Spleen (tissue), 11 donors: ENCODE measurements around the gene MYEOV. TPM values are rescaled to one million over a fixed set of nuclear protein-coding genes. Genes with fewer than 3 reads are reported as not detected.
A peak's percentile ranks its signal among the peaks of the same experiment; 100 is the strongest.

ENCODE experiments used
- DNase-seq: peaks from one replicate; pipeline ENCODE4 v3.0.0-alpha.2; 2020
- H3K27ac ChIP-seq, 8 donors: fragments of 200-600 bp; sonication (generic) in 7 of 8; 1 replicate in 4 of 8; 2 replicates in 4 of 8; pipeline versions ENCODE4 v1.5.0 to v1.8.0; 2016 to 2021; ENCODE audit warnings: inconsistent platforms in 4 of 8, mild to moderate bottlenecking in 4 of 8, moderate library complexity in 1 of 8
- H3K27me3 ChIP-seq, 7 donors: fragments of 200-600 bp; sonication (generic) in 6 of 7; replicated peaks in 1 of 7; 1 replicate in 4 of 7; 2 replicates in 3 of 7; pipeline versions ENCODE4 v1.5.0 to v1.8.0; 2016 to 2021; ENCODE audit warnings: inconsistent platforms in 3 of 7, mild to moderate bottlenecking in 1 of 7
- H3K36me3 ChIP-seq, 6 donors: fragments of 200-600 bp; sonication (generic) in 5 of 6; 1 replicate in 4 of 6; 2 replicates in 2 of 6; pipeline versions ENCODE4 v1.5.0 to v1.8.0; 2016 to 2021; ENCODE audit warnings: inconsistent platforms in 2 of 6
- H3K4me1 ChIP-seq, 6 donors: fragments of 200-600 bp; sonication (generic) in 5 of 6; 1 replicate in 3 of 6; 2 replicates in 3 of 6; pipeline versions ENCODE4 v1.5.0 to v1.8.0; 2016 to 2021; ENCODE audit warnings: inconsistent platforms in 3 of 6
- H3K4me3 ChIP-seq, 8 donors: fragments of 200-600 bp; sonication (generic) in 7 of 8; 1 replicate in 4 of 8; 2 replicates in 4 of 8; pipeline versions ENCODE4 v1.5.0 to v1.8.0; 2016 to 2021; ENCODE audit warnings: inconsistent platforms in 4 of 8, mild to moderate bottlenecking in 4 of 8, moderate library complexity in 2 of 8
- H3K9me3 ChIP-seq, 8 donors: fragments of 200-600 bp; sonication (generic) in 7 of 8; 1 replicate in 4 of 8; 2 replicates in 4 of 8; pipeline versions ENCODE4 v1.5.0 to v1.8.0; 2016 to 2021; ENCODE audit warnings: inconsistent platforms in 4 of 8
- POLR2A ChIP-seq, 3 donors: fragments of 450-650 bp; IDR thresholded peaks; one replicate each; pipeline ENCODE4 v1.5.1; 2017; ENCODE audit warnings: antibody characterized with exemption in 3 of 3, mild to moderate bottlenecking in 1 of 3
- POLR2AphosphoS5 ChIP-seq, 3 donors: sonication (generic); formaldehyde crosslinking; IDR thresholded peaks; one replicate each; pipeline ENCODE4 v1.5.1; 2017; ENCODE audit warnings: antibody characterized with exemption in 3 of 3
- WGBS, 5 donors: extraction: QIAGEN DNeasy Blood & Tissue Kit in 3 of 5; methylation state at CpG; one replicate each; pipeline versions ENCODE4 v1.1.5 to v1.1.7; 2013 to 2018; 5-methylcytosine and 5-hydroxymethylcytosine counted together
- intact Hi-C: fragments of 100-400 bp; cut with DNase I; formaldehyde crosslinking; loops from one replicate; pipeline ENCODE4 v1.15.0; 2023; ENCODE audit warnings: low total_unique reads
- polyA plus RNA-seq, 3 donors: library from polyadenylated mRNA; stranded (reverse); fragments of 200-250 nt; gene quantifications; one replicate each; pipeline ENCODE4 v1.2.1, GENCODE V29; 2013
- total RNA-seq, 7 donors: library from RNA; depleted of rRNA in 3 of 7; stranded (reverse); fragments of >200 nt in 3 of 7; fragmentation: NEBNext Ultra II Directional in 4 of 7; extraction: Animal tissue kit (Norgen Biotek cat#: 25700) in 4 of 7; gene quantifications; one replicate each; pipeline versions ENCODE4 v1.1.0 to v1.2.1, GENCODE V29; 2016 to 2021
- TF ChIP-seq, protein P1 (sequence below), 11 experiments: fragments of 200-600 bp in 7 of 11; fragments of 450-650 bp in 4 of 11; sonication (generic) in 4 of 11; IDR thresholded peaks in 8 of 11; conservative IDR thresholded peaks in 3 of 11; 1 replicate in 7 of 11; 2 replicates in 4 of 11; pipeline versions ENCODE4 v1.4.0 to v1.8.0; 2016 to 2021; ENCODE audit warnings: antibody characterized with exemption in 11 of 11, inconsistent platforms in 4 of 11, mild to moderate bottlenecking in 1 of 11
- donor health status: healthy with polysubstance abuse.
- donor health status: DM: no; HTN: no; CAD: no; lungs with moderate emphysema.
- donor health status: DM: no; HTN: no; CAD: no.
- donor health status: Bipolar disorder and iron deficiency.
- donor health status: healthy.
- donor health status: DM: no; HTN: no; CAD: no.
- donor health status: DM: yes; HTN: yes; CAD: no.

The MYEOV gene
- total and polyA plus RNA-seq, 10 donors = 0.06 to 1.4 (median 0.47) TPM; not detected in 2

DNA sequence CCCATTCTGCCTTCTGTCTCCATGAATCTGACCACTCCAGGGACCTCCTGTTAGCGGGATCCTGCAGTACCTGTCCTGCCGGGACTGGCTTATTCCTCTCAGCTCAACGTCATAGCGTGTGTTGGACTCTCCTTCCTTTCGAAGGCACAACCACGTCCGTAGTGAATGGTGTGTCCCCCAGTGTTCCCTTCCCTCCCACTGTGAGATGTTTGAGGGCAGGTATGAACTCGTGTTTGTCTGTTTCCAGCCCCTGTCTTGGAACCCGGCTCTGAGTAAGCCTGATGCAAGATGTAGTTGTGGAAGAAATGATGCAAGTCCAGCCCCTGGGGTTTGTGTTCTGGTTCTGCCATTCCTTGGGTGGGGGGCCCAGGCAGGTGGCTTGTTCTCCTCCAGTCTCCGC is 10.5 kb upstream of the MYEOV start:
- intact Hi-C loops = no loop called here
- no peak overlapping the region for H3K4me3 ChIP-seq
- no peak overlapping the region for H3K27ac ChIP-seq
- H3K9me3 ChIP-seq = peaks cover 0 to 8% (median 0%) of the 10 kb centered on the region in 8 donors
- no peaks in the 10 kb centered on the region for H3K27me3 ChIP-seq
- 88 to 97% (median 94%) methylated on average over 10 of the region's 10 CpGs for WGBS, 5 donors
- peak; percentile 34 for DNase-seq
- peaks cover 0 to 10% (median 0%) of the 10 kb centered on the region in 6 donors for H3K4me1 ChIP-seq
- no peaks in the 10 kb centered on the region for H3K36me3 ChIP-seq
- TF ChIP-seq POLR2AphosphoS5 (IDR thresholded peaks at IDR 0.05) = no peak
- TF ChIP-seq POLR2A (IDR thresholded peaks at IDR 0.05) = no peak
- TF ChIP-seq, protein P1, sequence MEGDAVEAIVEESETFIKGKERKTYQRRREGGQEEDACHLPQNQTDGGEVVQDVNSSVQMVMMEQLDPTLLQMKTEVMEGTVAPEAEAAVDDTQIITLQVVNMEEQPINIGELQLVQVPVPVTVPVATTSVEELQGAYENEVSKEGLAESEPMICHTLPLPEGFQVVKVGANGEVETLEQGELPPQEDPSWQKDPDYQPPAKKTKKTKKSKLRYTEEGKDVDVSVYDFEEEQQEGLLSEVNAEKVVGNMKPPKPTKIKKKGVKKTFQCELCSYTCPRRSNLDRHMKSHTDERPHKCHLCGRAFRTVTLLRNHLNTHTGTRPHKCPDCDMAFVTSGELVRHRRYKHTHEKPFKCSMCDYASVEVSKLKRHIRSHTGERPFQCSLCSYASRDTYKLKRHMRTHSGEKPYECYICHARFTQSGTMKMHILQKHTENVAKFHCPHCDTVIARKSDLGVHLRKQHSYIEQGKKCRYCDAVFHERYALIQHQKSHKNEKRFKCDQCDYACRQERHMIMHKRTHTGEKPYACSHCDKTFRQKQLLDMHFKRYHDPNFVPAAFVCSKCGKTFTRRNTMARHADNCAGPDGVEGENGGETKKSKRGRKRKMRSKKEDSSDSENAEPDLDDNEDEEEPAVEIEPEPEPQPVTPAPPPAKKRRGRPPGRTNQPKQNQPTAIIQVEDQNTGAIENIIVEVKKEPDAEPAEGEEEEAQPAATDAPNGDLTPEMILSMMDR (IDR thresholded peaks at IDR 0.05 in 8 of 11, conservative IDR thresholded peaks at IDR 0.05 in 3 of 11) = no peak

DNA sequence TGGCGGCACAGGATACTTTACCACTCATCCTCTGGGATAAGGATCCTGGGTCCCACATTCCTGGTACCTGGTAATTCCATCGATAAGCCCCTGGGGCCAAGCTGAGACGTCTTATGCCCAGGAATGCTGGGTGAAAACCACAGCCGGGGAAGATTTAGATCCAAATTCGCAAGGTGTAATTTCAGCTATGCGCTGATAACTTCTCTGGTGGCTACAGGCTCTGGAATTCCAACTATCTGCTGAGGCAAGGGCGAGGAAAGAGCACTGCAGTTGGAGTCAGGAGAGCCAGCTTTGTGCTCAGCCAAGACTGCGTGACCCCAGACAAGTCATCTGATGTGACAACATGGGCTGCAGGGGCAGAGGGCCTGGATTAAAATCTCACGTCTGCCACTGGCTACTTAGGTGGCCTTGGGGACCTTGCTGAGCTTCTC is 9.9 kb upstream of the MYEOV start:
- Histone ChIP-seq H3K27me3 (no peaks in the 10 kb centered on the region), H3K9me3 (peaks cover 0 to 8% (median 0%) of the 10 kb centered on the region in 8 donors), H3K27ac (no peak overlapping the region), H3K4me1 (peaks cover 0 to 10% (median 0%) of the 10 kb centered on the region in 6 donors), H3K4me3 (no peak overlapping the region), H3K36me3 (no peaks in the 10 kb centered on the region)
- 80 to 96% (median 93%) methylated on average over 8 to 9 of the region's 9 CpGs for WGBS, 5 donors
- TF ChIP-seq POLR2A (IDR thresholded peaks at IDR 0.05) (no peak), POLR2AphosphoS5 (IDR thresholded peaks at IDR 0.05) (no peak)
- TF ChIP-seq, protein P1 (IDR thresholded peaks at IDR 0.05 in 8 of 11, conservative IDR thresholded peaks at IDR 0.05 in 3 of 11) = no peak
- intact Hi-C loops = no loop called here
- DNase-seq = no peak

DNA sequence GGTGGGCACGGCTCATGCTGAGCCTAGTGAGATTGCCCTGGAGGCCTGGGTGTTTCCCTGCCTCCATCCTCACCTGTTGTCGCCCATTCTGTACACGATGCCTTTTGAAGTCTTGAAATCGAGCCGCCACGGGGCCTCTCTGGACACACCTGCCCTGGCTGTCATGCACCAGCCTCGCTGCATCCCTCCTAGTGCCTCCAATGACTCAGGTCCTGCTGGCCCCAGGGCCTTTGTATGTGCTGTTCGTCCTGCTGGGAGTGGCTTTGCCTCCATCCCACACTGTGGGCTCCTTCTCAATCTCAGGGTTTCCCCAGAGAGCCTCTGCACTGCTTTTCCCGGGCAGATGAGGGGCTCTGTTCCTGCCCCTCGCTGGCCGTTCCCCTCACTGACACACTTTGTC is 8.9 kb upstream of the MYEOV start:
- DNase-seq = no peak
- Histone ChIP-seq H3K27ac (no peak overlapping the region), H3K27me3 (no peaks in the 10 kb centered on the region), H3K36me3 (no peaks in the 10 kb centered on the region), H3K9me3 (peaks cover 0 to 8% (median 0%) of the 10 kb centered on the region in 8 donors), H3K4me3 (no peak overlapping the region), H3K4me1 (peaks cover 0 to 10% (median 0%) of the 10 kb centered on the region in 6 donors)
- intact Hi-C loops = no loop called here
- WGBS, 5 donors = 86 to 95% (median 93%) methylated on average over 10 to 11 of the region's 11 CpGs
- TF ChIP-seq POLR2A (IDR thresholded peaks at IDR 0.05) (no peak), POLR2AphosphoS5 (IDR thresholded peaks at IDR 0.05) (no peak)
- TF ChIP-seq, protein P1 (IDR thresholded peaks at IDR 0.05 in 8 of 11, conservative IDR thresholded peaks at IDR 0.05 in 3 of 11) = no peak

DNA sequence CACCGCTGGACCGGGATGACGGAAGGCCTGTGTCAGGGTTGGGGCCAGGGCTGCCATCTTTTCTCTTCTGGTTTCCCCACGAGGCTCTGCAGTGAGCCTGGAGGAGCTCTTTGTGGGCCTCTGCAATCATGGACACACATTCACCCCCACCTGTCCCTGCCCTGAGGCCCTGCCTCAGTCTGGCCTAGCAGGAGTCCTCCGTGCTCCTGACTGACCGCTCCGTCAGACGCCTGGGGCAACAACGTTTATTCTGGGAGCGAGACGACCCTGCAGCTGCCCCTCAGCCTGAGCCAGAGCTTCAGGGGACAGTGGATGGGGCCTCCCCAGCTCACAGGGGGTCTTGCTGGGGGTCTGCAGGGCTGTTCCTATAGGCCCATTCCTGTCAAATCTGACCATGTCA is 8.2 kb upstream of the MYEOV start:
- 87 to 94% (median 90%) methylated on average over 11 of the region's 11 CpGs for WGBS, 5 donors
- Histone ChIP-seq H3K36me3 (no peaks in the 10 kb centered on the region), H3K9me3 (peaks cover 0 to 8% (median 0%) of the 10 kb centered on the region in 8 donors), H3K27ac (no peak overlapping the region), H3K4me1 (peaks cover 0 to 7% (median 0%) of the 10 kb centered on the region in 6 donors), H3K4me3 (no peak overlapping the region), H3K27me3 (no peaks in the 10 kb centered on the region)
- no peak for TF ChIP-seq POLR2A (IDR thresholded peaks at IDR 0.05)
- TF ChIP-seq, protein P1 (IDR thresholded peaks at IDR 0.05 in 8 of 11, conservative IDR thresholded peaks at IDR 0.05 in 3 of 11) = no peak
- intact Hi-C loops = no loop called here
- DNase-seq = no peak
